Measurements from ENCODE around the gene TSPAN14.
A peak's percentile ranks its signal among the peaks of the same experiment; 100 is the strongest.

The TSPAN14 gene

DNA sequence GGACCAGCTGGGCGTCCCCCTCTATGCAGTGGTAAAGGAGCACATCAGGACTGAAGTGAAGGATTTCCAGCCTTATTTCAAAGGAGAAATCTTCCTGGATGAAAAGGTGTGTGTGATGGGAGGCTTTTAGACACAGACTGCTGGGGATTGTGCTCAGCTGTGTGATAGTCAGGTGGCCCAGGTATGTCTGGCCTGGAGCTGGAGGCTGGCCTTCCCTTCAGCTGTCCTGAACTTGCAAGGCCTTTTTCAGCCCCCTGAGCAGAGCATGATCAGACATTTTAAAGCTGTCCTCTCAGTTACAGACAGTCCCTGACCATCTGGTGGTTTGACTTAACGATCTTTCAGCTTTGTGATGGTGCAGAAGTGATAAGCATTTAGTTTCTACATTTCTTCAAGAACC, 28.2 kb upstream of the TSPAN14 start:
- DNase-seq: no peak

DNA sequence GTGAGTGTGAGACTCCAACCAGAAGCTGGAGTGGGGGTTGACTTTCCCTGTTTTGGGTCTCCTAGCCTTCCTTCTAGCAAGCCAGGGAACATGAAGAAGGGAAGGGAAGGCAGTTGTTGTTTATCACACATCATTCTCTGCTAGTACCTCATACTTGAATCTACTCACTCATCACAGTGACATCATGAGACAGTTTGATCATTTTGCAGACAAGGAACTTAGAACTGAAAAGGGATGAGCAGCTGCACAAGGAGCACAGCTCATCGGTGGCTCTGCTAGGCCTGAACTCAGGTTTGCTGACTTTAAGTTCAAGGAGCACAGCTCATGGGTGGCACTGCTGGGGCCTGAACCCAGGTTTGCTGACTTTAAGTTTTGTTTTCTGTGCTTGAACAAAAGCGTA, 26.6 kb upstream of the TSPAN14 start:
- DNase-seq: no peak

DNA sequence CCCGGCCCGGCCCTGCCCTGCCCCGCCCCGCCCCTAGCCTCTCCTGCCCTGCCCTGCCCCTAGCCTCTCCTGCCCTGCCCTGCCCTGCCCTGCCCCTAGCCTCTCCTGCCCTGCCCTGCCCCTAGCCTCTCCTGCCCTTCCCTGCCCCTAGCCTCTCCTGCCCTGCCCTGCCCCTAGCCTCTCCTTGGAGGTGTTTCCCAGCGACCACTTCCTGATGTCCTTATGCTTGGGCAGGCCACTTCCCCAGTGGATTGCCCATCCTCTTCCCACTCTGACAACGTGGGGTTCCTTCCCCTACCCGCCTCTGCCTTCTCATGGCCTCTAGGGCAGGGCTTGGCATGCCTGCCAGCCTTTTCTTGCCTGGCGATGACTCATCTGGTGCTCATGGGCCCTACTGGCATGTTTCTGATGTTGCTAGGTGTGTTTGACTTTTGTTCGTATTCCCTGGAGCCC, 24.6 kb upstream of the TSPAN14 start:
- DNase-seq: no peak

DNA sequence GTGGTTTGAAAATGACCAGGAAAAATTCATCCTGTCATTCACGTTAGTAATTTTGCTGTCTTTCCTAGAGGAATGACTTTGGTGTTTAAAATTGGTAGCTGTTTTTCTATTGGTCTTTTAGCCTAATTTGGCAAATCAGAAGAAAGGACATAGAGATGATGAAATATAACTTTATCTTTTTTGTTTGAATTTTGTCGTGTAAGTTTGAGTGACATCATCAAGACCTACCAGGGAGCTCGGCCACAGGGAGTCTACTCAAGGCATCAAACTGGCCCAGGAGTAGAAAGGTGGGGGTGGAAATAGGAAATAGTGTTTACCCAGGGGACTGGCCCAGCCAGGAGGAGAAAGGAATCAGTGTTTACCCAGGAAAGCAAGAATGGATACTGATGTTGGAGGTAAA, 21.0 kb upstream of the TSPAN14 start:
- DNase-seq: no peak

DNA sequence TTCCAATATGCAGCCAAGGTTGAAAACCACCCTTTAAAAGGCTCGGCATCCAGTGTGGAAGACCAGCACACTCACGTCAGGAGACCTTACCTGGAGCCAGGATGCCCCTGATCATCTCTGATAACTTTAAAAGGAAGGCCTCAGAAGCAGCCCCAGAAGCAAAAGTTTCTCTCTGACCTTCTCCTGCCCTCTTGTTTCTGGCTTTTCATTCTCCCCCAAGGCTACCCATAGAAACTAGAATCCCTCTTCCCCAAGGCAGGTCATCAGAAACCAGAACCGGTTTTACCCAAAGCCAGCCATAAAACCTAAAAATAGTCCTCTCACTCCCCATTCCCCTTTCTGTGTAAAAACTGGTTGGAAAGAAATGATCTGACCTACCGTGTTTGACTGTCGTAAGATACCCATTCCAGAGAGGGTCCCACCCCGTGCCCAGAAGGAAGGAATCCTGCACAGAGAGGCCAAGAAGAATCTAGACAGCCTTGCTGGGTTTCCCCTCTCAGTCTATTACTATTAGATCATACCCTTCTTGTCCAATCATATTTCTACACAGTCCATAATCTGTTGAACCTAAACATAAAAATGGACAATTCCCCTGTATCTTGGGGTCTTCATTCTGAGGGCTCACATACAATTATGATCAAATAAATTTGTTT, 17.5 kb upstream of the TSPAN14 start:
- DNase-seq: no peak

DNA sequence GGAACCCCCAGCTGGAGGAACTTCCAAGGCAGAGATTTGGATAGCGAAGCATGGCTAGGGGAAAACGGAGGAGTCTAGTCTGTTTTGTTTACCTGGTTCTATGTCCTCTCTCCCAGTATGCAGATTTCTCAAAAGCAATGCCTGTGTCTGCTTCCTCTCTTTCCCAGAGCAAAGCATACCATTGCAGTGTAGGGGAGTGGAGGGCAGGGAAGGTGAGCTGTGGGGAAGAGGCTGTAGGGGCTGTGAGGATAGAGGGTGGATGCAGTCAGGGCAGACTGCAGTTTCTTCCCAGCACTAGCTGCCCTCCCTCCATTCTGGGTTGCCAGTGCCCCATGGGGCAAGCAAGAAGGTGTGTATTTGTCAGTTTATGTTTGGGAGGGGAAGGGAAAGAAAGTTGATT, 16.9 kb upstream of the TSPAN14 start:
- DNase-seq: no peak

DNA sequence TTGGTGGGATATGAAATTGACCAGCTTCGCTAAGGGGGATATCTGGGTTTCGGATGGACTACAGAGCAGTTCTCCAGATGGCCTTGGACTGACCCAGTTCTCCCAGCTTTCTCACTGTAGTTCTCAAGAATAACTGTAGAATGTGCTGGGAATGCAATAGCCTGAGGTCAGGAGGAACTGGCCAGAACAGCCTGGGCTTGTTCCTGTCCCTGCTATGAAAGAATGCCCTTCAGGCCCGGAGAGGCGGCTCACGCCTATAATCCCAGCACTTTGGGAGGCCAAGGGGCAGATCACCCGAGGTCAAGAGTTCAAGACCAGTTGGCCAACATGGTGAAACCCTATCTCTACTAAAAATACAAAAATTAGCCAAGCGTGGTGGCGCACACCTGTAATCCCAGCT, 12.3 kb upstream of the TSPAN14 start:
- no peak for DNase-seq

DNA sequence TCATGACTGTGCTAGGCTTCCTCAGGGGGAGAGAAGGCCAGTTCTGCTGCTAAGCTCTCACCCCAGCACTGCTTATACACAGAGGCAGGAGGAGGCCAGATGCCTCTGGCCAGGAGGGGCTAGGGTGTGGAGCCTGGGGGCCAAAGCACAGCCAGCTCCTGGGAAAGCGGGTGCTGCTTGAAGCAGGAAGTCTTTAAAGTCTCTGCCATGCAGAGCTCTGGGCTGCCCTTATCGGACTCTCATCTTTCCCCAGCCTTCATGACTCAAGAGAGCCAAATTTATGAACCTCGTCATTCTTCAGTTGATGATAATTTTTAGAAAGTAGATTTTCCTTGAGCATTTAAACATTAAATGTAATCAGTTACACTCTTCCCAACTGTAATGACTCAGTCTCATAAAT, 11.2 kb upstream of the TSPAN14 start:
- no peak for DNase-seq

DNA sequence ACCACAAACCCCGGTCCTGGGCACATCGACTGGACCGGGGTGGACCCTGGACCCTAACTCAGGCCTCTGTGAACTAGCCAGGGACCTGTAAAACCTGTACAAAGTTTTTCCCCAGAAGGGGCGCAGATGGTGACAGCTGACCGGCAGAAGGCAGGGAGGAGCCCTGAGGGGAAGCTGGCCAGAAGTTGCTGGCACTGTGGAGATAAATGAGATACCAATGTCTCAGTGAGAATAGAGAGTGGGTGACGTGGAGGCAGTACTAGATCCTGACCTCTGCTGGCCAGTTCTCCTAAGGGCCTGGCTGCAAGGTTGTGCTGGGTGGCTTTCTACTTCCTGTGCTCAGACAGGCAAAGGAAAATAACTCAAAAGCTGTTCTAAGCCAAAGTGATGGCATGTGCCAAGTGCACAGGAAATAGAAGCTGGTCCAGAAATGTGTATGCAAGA, 10.6 kb upstream of the TSPAN14 start:
- DNase-seq: peak; percentile 17

DNA sequence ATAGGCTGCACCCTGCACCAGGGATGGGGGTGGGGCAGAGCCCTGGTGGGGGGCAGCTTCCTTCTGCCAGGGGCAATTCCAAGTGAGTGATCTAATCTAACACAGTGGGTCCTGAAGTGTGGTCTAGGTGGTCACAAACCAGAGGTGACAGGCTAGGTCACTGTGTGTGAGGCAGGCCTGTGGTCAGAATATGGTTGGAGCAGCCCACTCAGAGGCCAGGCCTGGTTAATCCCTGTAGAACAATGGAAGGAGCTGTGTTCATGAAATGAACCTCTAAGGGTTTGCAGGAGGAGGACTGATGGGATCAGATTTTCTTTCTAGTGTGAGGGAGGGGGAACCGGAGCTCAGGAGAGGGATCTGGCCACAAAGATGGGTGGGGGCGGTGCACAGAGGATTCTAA, 10.0 kb upstream of the TSPAN14 start:
- DNase-seq: no peak

DNA sequence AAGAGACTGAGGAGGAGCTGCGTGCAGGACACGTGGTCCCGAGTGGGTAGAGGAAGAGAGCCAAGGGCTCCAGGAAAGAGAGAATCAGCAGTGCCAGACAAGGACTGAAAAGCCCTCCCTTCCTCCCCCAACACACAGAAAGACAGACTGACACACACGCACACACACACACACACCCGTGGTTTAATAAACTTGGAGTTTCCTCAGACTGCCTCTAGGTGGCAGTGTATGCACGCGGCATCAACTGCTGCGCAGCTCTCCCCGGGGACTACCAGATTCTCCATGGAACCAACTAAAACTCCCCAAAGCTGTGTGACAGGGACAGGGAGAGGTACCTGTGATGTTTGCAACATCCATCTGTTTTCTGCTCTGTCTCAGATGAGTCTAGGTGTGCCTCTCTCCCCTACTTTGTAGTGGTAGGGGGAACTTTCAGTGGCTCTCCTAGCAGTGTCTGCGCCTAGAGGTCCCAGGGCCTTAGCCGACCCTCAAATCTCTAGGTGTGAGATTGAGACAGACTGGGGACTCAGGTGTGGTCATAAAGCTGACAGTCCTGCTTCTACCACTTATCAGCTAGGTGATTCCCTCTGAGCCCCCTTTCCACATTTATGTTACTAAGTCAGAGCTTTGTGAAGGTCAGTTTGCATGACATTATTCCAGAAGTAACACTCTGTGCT, 9.3 kb upstream of the TSPAN14 start:
- DNase-seq: peak; percentile 17

DNA sequence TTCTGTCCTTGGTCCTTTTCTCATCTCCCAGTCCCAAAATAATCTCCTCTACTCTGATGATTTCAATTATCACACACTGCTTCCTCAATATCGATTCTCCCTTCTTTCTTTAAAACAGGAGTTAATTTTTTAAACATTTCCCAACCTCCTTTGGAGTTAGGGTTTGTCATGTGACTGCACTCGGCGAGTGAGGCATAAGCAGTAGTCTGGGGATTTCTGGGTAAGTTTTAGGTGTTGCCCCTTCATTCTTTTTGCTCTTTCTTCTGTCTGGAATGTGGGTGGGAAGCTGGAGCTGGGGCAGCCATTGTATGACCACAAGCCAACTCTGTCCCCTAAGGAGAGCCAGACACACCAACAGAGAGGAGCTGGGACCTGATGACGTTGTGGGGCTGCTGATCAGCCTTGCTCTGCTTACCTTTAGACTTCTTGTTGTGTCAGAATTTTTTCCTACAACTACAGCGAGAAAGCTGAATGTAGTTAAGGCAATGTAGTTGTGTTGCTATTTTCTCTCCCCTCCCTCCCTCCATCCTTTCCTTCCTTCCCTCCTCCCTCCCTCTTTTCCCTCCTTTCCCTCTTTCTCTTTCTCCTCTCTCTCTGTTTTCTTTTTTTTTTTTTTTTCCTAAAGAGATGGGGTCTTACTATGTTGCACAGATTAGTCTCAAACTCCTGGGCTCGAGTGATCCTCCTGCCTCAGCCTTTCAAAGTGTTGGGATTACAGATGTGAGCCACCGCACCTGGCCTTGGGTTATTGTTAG, 6.5 kb upstream of the TSPAN14 start:
- DNase-seq: no peak

DNA sequence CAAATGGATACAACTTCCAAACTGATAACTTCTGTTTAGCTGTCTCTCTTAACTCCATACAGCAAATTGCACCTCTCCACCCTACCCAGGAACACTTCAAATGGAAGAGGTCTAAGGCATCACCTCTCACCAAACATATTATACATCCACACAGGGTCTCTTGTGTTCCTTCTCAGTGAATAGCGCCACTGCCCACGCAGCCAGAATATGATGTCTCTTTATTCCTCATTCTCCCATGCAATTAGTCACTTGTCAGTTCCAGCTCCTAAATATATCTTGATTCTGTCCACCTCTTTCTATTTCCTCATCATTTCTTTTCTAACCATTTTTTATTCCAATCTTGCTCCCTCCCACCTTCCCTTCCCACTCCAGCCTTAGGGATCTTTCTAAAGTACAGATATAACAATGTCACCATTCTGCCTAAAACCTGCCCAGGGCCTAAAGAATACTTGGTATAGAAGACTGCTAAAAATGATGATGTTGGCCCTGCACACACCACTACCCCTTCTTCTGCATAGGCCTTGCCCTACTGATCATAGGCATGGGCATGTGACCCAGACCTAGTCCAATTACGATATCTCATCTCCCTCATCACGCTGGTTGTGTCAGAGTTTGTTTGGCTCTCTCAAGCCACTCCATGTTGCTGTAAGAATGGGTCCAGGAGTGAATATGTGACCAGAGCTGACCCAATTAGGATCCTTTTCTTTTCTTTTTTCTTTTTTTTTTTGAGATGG, 5.7 kb upstream of the TSPAN14 start:
- no peak for DNase-seq

DNA sequence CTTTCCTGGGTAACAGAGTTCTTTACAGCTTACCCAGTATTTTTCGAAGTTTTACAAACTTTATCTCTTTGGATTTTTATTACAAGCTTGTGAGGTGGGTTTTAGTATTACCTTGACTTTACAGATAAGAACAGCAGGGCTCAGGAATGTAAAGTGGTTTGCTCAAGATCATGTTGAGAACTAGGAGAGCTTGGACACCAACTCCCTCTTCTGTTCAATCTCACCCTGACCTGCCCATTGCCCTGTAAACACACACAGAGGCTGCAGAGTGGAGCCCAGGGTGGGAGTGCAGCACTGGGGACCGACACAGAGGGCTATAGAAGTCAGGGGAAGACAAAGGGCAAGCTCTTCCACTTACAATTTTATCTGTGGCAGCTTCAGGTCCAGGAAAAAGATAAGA, 4.6 kb upstream of the TSPAN14 start:
- no peak for DNase-seq

DNA sequence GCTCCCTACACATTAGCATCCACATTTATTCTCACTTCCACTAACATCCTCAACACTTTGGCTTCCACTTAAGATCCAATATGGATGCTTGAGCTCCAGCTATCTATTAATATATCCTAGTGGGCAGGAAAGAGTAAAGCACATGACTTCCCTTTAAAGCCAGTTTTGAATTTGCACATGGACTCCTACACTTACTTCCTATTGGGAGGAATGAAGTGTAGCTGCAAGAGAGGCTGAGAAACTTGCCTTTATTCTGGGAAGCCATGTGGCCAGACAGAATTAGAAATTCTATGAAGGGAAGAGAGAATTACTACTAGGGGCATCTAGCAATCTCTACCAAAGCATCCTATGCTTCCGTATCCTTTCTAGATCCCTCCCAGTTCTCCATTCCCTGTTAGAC, 3.0 kb upstream of the TSPAN14 start:
- no peak for DNase-seq

DNA sequence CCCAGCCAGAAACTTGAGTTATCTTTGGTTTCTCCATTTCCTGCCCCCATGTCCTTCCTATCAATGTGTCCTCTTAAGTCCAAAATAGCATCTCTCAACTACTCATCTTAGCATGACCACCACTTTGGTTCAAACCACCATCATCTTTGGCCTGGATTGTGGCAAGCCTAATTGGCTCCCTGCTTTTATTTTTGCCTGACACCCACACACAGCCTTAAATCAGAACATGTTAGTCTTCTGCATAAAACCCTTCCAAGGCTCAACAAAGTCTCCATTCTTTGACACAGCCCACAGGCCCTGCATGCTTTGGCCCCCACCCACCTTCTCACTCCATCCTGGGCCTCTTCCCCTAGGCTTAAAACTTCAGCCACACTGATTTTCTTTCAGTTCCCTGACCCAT, 2.0 kb upstream of the TSPAN14 start:
- no peak for DNase-seq

DNA sequence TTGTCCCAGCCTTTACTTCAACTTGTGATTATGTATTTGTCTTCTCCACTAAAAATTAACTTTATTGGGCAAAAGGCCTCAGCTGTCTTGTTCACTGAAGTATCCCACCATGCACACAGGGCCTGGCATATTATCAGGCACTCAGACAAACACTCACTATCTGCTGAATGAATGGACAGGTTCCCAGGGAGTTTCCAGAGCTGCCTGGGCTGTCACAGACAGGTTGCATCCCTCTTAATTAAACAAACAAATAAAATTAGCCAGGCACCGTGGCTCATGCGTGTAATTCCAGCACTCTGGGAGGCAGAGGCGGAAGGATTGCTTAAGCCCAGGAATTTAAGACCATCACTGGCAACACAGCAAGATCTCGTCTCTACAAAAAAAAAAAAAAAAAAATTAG, 1.5 kb upstream of the TSPAN14 start:
- no peak for DNase-seq

DNA sequence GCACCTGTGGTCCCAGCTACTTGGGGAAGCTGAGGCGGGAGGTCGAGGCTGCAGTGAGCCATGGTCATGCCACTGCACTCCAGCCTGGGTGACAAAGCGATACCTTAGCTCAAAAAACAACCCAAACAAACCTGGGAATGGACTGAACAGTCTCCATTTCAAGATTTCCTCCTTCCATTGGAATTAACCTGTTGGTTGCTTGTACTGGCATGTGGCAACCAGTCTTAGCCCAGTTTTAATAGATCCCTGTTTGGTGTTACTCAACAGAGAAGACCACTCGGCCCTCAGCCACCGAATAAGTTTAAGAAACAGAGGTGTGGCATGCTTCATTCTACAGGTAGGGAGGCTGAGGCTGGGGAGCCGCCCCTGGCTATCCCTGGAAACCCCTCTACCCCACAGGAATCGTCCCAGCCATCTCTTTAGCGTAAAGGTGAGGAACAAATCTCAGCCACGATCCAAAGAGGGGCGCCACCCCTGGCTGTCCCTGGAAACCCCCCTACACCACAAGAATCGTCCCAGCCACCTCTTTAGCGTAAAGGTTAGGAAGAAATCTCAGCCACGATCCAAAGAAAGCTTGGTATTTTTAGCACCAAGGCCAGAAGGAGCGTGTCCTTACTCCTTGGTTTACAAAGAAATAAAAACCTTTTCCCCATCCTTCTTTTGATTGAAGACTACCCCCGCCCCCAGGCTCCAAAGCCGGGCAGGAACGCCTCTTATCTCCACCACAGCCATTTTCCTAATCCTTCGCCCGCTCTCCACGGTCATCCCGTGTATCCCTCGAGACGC, 861 bp upstream of the TSPAN14 start:
- no peak for DNase-seq

DNA sequence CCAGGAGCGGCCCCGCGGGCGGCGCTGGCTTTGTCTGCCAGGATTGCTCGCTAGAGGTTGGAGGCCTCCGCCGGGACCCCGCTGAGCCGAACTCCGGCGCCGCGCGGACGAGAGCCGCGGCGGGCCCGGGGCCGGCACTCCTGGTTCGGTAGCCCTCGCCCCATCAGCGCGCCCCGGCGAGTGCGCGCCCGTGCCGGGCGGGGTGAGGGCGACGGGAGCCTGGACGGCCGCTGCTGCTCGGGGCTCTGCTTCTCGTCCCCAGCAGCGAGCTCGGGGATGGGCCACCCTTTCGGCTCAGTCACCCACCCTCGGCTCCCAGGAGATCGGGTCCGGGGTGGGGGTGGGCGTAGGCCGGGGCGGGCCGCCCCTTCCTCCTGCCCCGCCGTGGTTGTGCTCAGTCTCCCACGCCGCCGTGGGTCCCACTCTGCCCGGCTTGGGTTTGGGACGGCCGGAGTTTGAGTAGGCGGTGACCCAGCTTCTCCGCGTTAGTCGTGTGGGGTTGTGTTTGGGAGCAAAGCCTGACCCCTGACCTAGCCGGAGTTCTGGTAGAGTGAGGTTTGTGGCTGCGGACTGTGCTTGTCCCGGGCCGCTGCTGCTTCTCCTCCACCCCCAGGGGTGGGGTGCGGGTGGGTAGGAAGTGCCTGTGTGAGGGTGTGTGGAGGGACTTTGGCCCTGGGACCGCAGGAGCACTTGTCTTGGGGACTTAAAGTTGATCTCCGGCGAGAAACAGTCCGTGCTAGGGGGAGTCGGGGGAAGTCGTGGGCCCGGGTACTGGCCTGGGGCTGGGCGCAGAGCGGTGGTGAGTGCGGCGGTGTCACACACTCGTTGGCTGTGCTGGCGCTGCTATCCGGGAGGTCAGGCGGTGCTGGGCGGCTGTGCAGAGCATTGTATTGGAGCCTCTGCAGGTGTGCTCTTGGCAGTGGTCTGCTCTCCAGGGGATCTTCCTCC, 677 bp downstream of the TSPAN14 start:
- peak; percentile 37 for DNase-seq

DNA sequence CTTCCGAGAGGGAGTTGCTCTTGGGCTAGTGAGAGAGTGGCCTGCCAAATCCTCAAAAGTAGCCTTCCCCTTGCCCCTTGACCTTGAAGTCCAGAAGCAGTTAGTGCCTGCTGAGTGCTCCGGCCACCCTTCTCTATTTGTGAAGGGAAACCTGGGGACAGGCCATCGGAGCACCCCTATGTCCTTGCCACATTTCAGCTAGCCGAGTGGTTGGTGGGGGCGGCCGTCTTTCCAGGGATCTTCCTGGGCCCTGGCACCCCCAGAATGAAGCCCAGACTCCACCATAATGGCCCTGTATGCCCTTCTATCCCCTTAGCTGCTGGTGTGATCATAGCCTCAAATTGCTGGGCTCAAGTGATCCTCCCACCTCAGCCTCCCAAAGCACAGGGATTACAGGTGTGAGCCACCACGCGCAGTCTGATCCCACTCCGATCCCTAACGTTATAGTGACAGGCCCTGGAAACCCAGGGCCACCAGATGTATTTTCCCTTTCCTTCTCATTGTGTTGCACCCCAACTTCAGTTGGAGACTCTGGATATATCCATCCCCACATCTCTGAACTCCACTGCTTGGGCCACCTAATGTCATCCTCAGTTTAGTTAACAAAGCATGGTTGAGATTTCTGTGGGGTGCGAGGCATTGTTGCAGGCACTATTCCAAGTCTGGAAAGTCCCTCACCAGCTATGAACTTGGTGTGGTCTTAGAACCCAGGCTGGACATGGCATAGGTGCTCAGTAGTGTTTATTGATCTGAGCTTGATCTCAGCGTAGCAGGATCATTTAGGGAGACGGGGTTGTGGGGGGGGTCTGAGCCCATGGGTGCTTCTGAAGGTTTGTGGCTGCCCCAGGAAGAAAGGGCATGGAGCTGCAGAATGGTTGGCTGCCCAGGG, 1.6 kb downstream of the TSPAN14 start:
- DNase-seq: no peak

Measured in RPMI8226 (cell line).